Measurements from ENCODE around the gene RBPJ. TPM values are rescaled to one million over a fixed set of nuclear protein-coding genes. Genes with fewer than 3 reads are reported as not detected.

RBPJ gene
- polyA plus RNA-seq, 3 donors = 75.3 to 177 (median 128) TPM

DNA sequence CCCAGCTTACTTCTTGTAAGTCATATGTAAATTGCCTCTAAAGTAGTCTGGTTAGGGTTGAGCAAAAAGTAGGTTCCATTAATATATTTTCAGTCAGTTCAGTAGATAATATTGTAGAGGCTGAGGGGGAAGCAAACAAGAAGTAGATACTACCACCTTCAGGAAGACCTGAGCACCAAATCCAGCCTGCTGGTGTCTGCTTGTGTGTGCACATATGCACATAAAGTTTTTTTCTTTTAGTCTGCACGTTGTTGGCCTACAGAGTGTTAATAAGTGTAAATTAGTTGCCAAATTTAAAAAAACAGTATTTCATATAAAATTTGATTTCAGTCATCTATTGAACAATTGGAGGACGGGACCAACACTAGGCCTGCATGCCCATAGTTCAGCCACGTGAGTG lies 92.8 kb downstream of the RBPJ start:
- Histone ChIP-seq H3K27me3 (ENCODE audit: control insufficient read depth in 2 of 2, insufficient read depth in 2 of 2, low read length in 2 of 2) (no peaks in the 10 kb centered on the region), H3K4me3 (replicated peaks in 1 of 3; ENCODE audit: low read depth in 2 of 3, low read length in 3 of 3) (no peak overlapping the region), H4K20me1 (ENCODE audit: insufficient read depth, low read length) (peaks cover 87% of the 10 kb centered on the region), H3K9ac (ENCODE audit: insufficient read depth, low read length, poor library complexity, severe bottlenecking) (no peak overlapping the region), H3K9me3 (replicated peaks in 1 of 2; ENCODE audit: control insufficient read depth in 1 of 2, insufficient read depth in 1 of 2, low read length in 2 of 2) (no peaks in the 10 kb centered on the region), H3K79me2 (ENCODE audit: insufficient read depth, low read length) (peaks cover 18% of the 10 kb centered on the region), H3K36me3 (replicated peaks in 1 of 2; ENCODE audit: control insufficient read depth in 1 of 2, insufficient read depth in 2 of 2, low read length in 2 of 2) (peaks cover 31 to 83% of the 10 kb centered on the region in 2 donors), H2AFZ (ENCODE audit: insufficient read depth, low read depth, low read length, poor library complexity, severe bottlenecking) (no peak overlapping the region), H3K27ac (ENCODE audit: low read depth in 1 of 2, low read length in 2 of 2) (no peak overlapping the region), H3K4me2 (replicated peaks; ENCODE audit: extremely low read depth, low read length, poor library complexity, severe bottlenecking) (no peak overlapping the region), H3K4me1 (ENCODE audit: control insufficient read depth in 1 of 2, insufficient read depth in 2 of 2, low read length in 2 of 2) (no peaks in the 10 kb centered on the region)
- no peaks in the 10 kb centered on the region for H3K27me3 Mint-ChIP-seq (ENCODE audit: low read depth in 3 of 3)
- H3K27ac Mint-ChIP-seq = no peak overlapping the region
- no peak overlapping the region for H3K4me3 Mint-ChIP-seq
- intact Hi-C loops (cut with micrococcal nuclease) = loop anchor here (5.0 kb wide), 2 partner anchors 386 to 426 kb away; no protein-coding TSS in a partner anchor
- H3K36me3 Mint-ChIP-seq = peaks cover 44 to 56% of the 10 kb centered on the region in 2 donors
- WGBS (ENCODE audit: insufficient coverage) = no CpG with 5 or more reads among the region's 3 CpGs
- no peak for DNase-seq
- H3K9me3 Mint-ChIP-seq = no peaks in the 10 kb centered on the region
- H3K4me1 Mint-ChIP-seq = no peaks in the 10 kb centered on the region
- no peak for TF ChIP-seq CTCF (IDR thresholded peaks at IDR 0.05)

DNA sequence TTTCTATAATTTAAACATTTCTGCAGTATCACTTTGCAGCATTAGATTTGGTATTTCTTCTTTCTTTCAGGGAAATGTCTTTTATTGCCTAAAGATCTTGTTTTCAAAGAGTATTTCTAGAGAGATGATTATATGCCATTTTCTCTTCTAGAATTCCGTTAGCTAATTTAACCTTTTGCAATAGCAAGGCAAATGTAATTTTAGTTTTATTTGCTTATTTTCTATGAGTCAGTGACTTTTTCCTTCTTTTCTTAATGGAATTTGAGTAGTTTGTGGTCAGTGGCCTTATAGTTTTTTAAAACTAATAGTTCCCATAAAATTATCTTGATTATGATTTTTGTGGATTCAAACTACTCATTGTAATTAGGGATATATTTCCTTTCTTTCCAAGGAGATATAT lies 97.3 kb downstream of the RBPJ start:
- Histone ChIP-seq H3K9me3 (replicated peaks in 1 of 2; ENCODE audit: control insufficient read depth in 1 of 2, insufficient read depth in 1 of 2, low read length in 2 of 2) (no peaks in the 10 kb centered on the region), H4K20me1 (ENCODE audit: insufficient read depth, low read length) (peaks cover 68% of the 10 kb centered on the region), H2AFZ (ENCODE audit: insufficient read depth, low read depth, low read length, poor library complexity, severe bottlenecking) (no peak overlapping the region), H3K36me3 (replicated peaks in 1 of 2; ENCODE audit: control insufficient read depth in 1 of 2, insufficient read depth in 2 of 2, low read length in 2 of 2) (peaks cover 50 to 88% of the 10 kb centered on the region in 2 donors), H3K27ac (ENCODE audit: low read depth in 1 of 2, low read length in 2 of 2) (no peak overlapping the region), H3K9ac (ENCODE audit: insufficient read depth, low read length, poor library complexity, severe bottlenecking) (no peak overlapping the region), H3K27me3 (ENCODE audit: control insufficient read depth in 2 of 2, insufficient read depth in 2 of 2, low read length in 2 of 2) (no peaks in the 10 kb centered on the region), H3K4me1 (ENCODE audit: control insufficient read depth in 1 of 2, insufficient read depth in 2 of 2, low read length in 2 of 2) (no peaks in the 10 kb centered on the region), H3K4me2 (replicated peaks; ENCODE audit: extremely low read depth, low read length, poor library complexity, severe bottlenecking) (no peak overlapping the region), H3K79me2 (ENCODE audit: insufficient read depth, low read length) (peaks cover 8% of the 10 kb centered on the region), H3K4me3 (replicated peaks in 1 of 3; ENCODE audit: low read depth in 2 of 3, low read length in 3 of 3) (no peak overlapping the region)
- no peak for DNase-seq
- H3K4me1 Mint-ChIP-seq = no peaks in the 10 kb centered on the region
- H3K9me3 Mint-ChIP-seq = peaks cover 0 to 4% (median 0%) of the 10 kb centered on the region in 7 donors
- no CpG with 5 or more reads among the region's 1 CpG for WGBS (ENCODE audit: insufficient coverage)
- intact Hi-C loops (cut with micrococcal nuclease) = no loop called here
- H3K27ac Mint-ChIP-seq = no peak overlapping the region
- no peak overlapping the region for H3K4me3 Mint-ChIP-seq
- peaks cover 52 to 61% of the 10 kb centered on the region in 2 donors for H3K36me3 Mint-ChIP-seq
- no peak for TF ChIP-seq CTCF (IDR thresholded peaks at IDR 0.05)
- peaks cover 0 to 4% (median 0%) of the 10 kb centered on the region in 3 donors for H3K27me3 Mint-ChIP-seq (ENCODE audit: low read depth in 3 of 3)
